ENCODE measurements around the gene COQ3. TPM values are rescaled to one million over a fixed set of nuclear protein-coding genes. Genes with fewer than 3 reads are reported as not detected.

The COQ3 gene
- total RNA-seq, 1 experiment from 2014 or later = 13.9 TPM

GRCh38 chr6:99333068-99333467 is 60.9 kb downstream of the COQ3 start (continued):
- TF ChIP-seq, protein P1, sequence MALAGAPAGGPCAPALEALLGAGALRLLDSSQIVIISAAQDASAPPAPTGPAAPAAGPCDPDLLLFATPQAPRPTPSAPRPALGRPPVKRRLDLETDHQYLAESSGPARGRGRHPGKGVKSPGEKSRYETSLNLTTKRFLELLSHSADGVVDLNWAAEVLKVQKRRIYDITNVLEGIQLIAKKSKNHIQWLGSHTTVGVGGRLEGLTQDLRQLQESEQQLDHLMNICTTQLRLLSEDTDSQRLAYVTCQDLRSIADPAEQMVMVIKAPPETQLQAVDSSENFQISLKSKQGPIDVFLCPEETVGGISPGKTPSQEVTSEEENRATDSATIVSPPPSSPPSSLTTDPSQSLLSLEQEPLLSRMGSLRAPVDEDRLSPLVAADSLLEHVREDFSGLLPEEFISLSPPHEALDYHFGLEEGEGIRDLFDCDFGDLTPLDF (CRISPR knock-in tag; IDR thresholded peaks at IDR 0.05) = no peak
- TF ChIP-seq OVOL2 (CRISPR knock-in tag; IDR thresholded peaks at IDR 0.05; ENCODE audit: borderline replicate concordance) (no peak), NR2C2 (CRISPR knock-in tag; IDR thresholded peaks at IDR 0.05) (no peak)
- TF ChIP-seq, protein P2, sequence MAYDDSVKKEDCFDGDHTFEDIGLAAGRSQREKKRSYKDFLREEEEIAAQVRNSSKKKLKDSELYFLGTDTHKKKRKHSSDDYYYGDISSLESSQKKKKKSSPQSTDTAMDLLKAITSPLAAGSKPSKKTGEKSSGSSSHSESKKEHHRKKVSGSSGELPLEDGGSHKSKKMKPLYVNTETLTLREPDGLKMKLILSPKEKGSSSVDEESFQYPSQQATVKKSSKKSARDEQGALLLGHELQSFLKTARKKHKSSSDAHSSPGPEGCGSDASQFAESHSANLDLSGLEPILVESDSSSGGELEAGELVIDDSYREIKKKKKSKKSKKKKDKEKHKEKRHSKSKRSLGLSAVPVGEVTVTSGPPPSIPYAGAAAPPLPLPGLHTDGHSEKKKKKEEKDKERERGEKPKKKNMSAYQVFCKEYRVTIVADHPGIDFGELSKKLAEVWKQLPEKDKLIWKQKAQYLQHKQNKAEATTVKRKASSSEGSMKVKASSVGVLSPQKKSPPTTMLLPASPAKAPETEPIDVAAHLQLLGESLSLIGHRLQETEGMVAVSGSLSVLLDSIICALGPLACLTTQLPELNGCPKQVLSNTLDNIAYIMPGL (CRISPR knock-in tag; IDR thresholded peaks at IDR 0.05) = no peak

DNA sequence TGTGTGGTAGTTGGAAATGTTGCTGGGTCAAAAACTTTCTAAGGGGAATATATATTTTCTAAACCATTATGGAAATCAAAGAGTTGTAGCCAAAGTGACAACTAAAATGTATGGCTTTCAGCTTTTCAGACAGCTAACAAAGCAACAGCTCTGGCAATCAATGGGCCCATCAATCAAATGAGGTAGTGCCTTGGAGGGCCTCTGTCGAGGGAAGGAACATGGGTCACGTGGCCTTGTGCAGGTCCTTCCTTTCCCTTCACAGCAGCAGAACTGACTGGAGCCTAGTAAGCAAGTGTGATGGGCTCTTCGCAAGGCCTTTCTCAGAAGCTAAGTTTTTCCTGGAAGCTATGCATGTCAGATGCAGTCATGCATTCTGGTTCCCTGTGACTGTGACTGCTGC is 62.5 kb downstream of the COQ3 start:
- H3K4me3 Mint-ChIP-seq = no peak overlapping the region
- no peak for ATAC-seq
- H3K9me3 Mint-ChIP-seq = no peaks in the 10 kb centered on the region
- ChIA-PET CTCF (interaction anchor here (1.9 to 2.5 kb wide), 2 partner anchors 11 to 25 kb away, joined by 12 to 25 read pairs; no protein-coding TSS in a partner anchor), POLR2A (interaction anchor here (1.2 kb wide), 1 partner anchor 62 kb away, joined by 3 read pairs; no protein-coding TSS in a partner anchor)
- TF ChIP-seq, protein P1 (CRISPR knock-in tag; IDR thresholded peaks at IDR 0.05) = no peak
- TF ChIP-seq ZSCAN18 (CRISPR knock-in tag; IDR thresholded peaks at IDR 0.05) (no peak), ZBTB21 (CRISPR knock-in tag; IDR thresholded peaks at IDR 0.05; ENCODE audit: borderline replicate concordance) (no peak), NR1H2 (CRISPR knock-in tag; IDR thresholded peaks at IDR 0.05) (no peak), TEAD4 (CRISPR knock-in tag; IDR thresholded peaks at IDR 0.05) (no peak)
- TF ChIP-seq, protein P3, sequence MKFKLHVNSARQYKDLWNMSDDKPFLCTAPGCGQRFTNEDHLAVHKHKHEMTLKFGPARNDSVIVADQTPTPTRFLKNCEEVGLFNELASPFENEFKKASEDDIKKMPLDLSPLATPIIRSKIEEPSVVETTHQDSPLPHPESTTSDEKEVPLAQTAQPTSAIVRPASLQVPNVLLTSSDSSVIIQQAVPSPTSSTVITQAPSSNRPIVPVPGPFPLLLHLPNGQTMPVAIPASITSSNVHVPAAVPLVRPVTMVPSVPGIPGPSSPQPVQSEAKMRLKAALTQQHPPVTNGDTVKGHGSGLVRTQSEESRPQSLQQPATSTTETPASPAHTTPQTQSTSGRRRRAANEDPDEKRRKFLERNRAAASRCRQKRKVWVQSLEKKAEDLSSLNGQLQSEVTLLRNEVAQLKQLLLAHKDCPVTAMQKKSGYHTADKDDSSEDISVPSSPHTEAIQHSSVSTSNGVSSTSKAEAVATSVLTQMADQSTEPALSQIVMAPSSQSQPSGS (CRISPR knock-in tag; IDR thresholded peaks at IDR 0.05; ENCODE audit: borderline replicate concordance, low read depth) = no peak
- TF ChIP-seq, protein P4, sequence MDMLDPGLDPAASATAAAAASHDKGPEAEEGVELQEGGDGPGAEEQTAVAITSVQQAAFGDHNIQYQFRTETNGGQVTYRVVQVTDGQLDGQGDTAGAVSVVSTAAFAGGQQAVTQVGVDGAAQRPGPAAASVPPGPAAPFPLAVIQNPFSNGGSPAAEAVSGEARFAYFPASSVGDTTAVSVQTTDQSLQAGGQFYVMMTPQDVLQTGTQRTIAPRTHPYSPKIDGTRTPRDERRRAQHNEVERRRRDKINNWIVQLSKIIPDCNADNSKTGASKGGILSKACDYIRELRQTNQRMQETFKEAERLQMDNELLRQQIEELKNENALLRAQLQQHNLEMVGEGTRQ (CRISPR knock-in tag; IDR thresholded peaks at IDR 0.05) = no peak
- no peak overlapping the region for H3K27ac Mint-ChIP-seq
- H3K27me3 Mint-ChIP-seq (ENCODE audit: low read depth) = no peaks in the 10 kb centered on the region
- peaks cover 11% of the 10 kb centered on the region for H3K4me1 Mint-ChIP-seq
- H3K36me3 Mint-ChIP-seq = 0 out of 2 replicates have a peak, but pooled peaks cover 4% of the 10 kb centered on the region
- DNase-seq (ENCODE audit: low spot score) = no peak

DNA sequence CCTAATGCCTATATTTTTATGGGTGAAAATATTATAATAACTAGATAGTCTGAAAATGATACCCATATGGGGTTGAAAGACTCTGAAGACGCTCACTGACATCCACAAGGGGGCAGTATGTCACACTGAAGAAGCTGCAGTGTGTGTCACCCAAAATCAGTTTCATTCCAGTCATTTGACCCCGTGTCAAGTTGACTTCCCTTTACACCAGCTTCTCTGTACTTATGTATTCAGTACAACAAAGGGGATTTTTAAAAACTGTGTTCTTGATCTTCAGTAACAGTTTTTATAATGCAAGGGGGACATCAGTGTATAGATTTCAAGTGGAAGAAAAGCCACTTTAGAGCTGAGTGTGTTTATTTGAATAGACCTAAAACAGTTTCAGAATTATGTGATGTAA is 63.8 kb downstream of the COQ3 start:
- H3K4me3 Mint-ChIP-seq = no peak overlapping the region
- no peaks in the 10 kb centered on the region for H3K9me3 Mint-ChIP-seq
- ChIA-PET POLR2A (interaction anchor here (1.0 to 1.2 kb wide), 2 partner anchors 18 to 64 kb away, joined by 5 to 7 read pairs; partner anchors contain the start of gene COQ3), CTCF (interaction anchor here (0.5 to 2.5 kb wide), 33 partner anchors 8 to 157 kb away, joined by 3 to 25 read pairs (median 5); partner anchors contain the start of genes COQ3, FAXC and PNISR)
- ATAC-seq (peak; percentile 78), DNase-seq (ENCODE audit: low spot score) (peak; percentile 52)
- H3K4me1 Mint-ChIP-seq = peaks cover 6% of the 10 kb centered on the region
- no peaks in the 10 kb centered on the region for H3K27me3 Mint-ChIP-seq (ENCODE audit: low read depth)
- H3K36me3 Mint-ChIP-seq = no peaks in the 10 kb centered on the region
- TF ChIP-seq CTCF (IDR thresholded peaks at IDR 0.05) (peak; percentile 49; the same call in 1 of the 2 replicates), OVOL2 (CRISPR knock-in tag; IDR thresholded peaks at IDR 0.05; ENCODE audit: borderline replicate concordance) (no peak)
- H3K27ac Mint-ChIP-seq = no peak overlapping the region

All from WTC11 (cell line).